GM18909 (cell line): Measurements from ENCODE around the gene BHLHE23.
"Not testable (repeated sequence)": the region's sequence is repeated elsewhere in the genome, so short reads cannot be mapped to it uniquely, and the experiment has no call there.

Experiments used
- ATAC-seq: cut with Tn5 transposase; IDR thresholded peaks from one replicate; pipeline ENCODE4 v1.9.1; 2021; ENCODE audit warnings: mild to moderate bottlenecking; ENCODE audit not compliant: unreplicated experiment, poor library complexity

BHLHE23 gene

DNA sequence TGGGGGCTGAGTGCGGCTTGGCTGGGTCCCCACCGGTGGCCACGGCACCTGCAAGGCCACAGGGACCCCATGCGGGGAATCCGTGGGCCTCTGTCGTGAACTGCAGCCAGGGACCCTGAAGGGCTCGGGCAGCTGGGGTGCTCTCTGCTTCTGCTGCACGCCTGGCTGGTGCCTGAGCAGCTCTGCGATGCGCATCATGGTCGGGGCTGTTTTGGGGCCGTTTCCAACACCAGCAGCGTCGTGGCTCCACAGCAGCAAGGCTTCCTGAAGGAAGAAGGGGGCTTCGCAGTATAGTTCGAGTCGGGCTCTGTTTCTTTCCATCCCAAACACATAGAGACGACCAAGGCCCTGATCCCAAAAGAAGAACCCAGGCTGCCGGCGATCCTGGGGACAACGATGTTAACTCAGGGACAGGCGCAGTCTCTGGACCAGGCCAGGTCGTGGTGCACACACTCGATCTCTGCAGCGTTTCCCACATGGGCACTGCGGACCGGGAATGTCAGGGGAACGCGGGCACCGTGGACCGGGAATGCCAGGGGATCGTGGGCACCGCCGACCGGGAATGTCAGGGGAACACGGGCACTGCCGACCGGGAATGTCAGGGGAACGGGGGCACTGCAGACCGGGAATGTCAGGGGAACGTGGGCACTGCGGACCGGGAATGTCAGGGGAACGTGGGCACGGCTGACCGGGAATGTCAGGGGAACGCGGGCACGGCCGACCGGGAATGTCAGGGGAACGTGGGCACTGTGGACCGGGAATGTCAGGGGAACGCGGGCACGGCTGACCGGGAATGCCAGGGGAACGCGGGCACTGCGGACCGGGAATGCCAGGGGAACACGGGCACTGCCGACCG is 36.8 kb upstream of the BHLHE23 start:
- ATAC-seq = no peak

DNA sequence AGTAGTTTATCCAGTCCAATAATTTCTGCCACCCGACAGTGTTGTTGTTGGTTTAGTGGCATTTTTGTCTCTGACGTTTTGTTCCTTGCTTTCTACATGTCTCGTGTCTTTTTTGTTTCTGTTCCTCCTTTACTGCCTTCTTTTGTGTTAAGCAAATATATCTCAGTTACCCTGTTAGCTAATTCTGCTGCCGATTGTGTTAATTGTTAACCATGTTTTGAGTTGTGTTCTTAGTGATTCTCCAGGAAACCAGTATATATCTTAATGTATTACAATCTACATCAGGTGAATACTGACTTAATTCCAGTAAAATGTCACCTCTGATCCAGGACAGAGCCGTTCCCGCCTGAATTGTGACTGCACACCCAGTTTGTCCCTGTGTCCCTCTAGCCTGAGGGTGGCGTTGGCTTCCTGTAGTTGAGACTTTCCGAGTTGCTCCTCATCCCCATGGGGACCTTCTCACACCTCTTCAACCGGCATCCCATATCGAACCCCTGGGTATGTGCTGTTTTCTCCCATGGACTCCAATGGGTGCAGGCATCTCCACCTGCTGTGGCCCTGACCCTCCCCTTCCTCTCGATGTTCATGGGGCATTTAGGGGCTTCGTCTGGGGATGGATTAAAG is 35.8 kb upstream of the BHLHE23 start:
- peak; percentile 59 for ATAC-seq

DNA sequence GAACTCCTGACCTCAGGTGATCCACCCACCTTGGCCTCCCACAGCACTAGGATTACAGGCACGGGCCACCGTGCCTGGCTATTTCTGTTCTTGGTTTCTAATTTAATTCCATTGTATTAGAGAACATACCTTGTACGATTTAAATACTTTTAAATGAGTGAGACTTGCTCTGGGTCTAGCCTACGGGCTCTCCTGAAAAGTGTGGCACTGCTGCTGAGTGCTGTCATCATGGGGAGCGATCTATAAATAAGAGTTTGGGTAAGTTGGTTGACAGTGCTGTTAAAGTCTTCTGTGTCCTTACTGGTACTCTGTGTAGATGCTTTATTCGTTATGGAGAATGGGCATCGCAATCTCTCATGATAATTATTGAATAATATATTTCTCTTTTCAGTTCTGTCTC is 35.0 kb upstream of the BHLHE23 start:
- ATAC-seq = no peak

DNA sequence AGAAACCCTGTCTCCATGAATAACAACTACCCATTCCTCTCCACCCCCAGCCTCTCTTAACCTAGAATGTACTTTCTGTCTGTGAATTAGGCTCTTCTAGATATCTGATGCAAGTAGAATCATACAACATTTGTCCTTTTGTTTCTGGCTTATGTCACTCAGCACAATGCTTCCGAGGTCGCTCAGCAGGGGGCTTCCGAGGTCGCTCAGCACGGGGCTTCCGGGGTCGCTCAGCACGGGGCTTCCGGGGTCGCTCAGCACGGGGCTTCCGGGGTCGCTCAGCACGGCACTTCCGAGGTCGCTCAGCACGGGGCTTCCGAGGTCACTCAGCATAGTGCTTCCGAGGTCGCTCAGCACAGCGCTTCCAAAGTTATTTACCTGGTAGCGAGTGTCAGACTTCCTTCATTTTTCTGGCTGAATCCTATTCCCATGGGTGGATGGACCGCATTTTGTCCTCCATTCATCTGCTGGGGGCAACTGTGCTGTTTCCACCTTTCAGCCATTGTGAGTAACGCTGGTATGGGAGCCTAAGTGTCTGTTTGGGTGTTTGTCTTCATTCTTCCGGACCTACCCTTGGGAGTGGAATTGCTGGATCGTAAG is 31.0 kb upstream of the BHLHE23 start:
- ATAC-seq = no peak

DNA sequence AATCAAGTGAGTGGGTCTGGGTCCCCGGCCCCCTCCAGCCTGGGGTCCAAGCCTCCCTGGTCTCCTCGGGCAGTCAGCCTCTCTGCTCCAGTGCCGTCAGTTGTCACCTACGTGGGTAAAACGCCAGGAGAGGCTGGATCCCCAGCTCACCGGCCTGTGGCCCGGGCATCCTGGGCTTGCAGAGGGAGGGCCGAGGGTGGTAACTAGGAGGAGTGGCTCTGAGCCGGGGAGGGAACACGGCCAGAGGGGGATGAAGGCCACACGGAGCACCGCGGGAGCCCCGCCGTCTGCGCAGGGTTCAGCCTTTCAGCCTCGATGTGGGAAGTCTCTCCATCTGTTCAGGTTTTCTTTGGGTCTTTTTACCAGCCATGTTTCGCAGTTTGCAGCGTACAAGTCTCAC is 29.5 kb upstream of the BHLHE23 start:
- no peak for ATAC-seq

DNA sequence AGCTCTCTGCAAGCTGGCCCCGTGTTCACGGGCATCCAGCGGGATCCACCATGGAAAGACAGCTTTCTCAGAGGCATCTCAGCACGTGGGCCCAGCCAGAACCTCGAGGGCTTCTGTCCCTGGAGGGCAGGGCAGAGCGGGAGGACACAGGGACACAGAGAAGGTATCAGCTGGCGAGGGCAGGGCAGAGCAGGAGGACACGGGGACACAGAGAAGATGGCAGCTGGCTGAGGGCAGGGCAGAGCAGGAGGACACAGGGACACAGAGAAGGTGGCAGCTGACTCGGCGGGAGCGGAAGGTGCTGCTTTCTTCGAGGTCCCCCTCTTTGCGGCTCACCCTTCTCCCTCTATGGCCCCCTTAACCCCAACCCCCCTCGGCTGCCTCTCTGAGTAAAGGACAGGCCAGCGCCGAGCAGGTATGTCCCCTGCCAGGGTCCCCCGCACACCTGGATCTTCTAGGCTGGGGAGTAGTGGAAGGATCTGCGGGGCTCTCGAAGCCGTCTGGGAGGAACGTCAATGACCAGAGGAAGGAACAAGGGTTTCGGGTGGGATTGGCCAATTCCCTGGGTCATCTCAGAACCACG is 28.9 kb upstream of the BHLHE23 start:
- ATAC-seq = no peak

DNA sequence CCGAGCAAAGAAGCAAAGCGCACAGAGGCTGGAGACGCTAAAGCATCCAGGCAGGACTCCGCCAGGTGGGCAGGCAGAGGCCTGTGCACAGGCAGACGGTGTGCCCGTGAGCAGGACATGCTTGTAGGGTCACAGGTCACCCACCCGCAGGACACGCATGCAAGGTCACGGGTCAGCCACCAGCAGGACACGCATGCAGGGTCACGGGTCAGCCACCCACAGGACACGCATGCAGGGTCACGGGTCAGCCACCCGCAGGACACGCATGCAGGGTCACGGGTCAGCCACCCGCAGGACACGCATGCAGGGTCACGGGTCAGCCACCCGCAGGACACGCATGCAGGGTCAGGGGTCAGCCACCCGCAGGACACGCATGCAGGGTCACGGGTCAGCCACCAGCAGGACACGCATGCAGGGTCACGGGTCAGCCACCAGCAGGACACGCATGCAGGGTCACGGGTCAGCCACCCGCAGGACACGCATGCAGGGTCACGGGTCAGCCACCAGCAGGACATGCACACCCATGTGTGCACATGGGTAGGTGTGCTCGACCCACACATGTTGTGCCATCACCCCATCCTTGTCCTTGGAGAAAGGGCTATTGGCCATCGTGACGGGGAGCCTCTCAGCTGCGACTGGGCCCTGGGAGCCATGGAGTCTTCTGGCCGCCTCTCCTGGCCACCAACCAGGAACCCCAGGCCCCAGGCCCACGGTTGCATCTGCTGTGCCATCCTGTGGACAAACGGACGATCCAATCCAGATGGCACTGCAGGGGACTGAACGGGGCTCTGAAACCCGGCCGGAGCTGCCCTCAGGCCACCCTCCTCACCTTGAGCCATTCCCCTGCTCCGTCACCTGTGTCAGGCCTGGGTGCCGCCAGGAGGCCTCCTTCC is 28.2 kb upstream of the BHLHE23 start:
- ATAC-seq = not testable (repeated sequence)

DNA sequence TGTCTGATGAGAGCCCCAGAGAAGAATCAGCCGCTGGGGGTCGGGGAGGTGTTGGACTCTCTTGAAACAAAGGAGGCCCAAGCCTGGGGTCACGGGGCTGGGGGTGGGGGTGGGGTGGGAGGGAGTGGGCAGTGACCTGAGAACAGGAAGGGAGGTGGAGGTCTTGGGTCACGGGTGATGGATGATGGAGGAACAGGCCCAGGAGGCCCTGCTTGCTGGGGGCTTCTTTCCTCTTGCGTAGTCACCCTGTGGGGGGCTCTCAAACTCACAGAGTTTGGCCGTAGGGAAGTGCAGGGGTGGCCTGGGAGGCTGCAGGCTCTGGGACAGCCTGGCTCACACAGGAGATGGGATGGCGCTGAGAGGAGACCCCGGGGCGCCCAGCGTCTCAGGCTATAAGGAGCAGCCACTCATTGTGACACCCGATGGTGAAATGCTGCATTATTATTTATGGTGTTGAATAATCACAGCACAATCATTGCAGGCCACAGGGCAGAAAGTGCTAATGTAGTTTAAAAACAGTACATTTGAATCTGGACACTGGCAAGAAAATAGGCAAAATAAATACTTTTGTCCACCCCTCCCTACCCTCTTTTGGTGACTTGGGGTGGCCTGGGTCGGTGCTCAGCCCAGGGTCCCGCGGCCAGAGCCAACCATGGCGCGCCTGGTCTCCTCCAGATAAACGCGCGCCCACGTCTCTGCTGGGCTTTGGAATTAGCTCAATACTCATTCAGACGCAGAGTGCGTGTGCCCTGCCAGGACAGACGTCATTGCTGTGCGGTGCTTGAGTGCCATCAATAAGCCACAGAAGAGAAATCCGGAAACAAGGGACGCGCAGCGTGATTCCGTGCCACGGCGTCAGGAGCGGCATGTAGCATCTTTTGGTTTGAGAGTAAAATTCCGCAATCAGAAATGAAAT is 27.3 kb upstream of the BHLHE23 start:
- ATAC-seq = no peak

DNA sequence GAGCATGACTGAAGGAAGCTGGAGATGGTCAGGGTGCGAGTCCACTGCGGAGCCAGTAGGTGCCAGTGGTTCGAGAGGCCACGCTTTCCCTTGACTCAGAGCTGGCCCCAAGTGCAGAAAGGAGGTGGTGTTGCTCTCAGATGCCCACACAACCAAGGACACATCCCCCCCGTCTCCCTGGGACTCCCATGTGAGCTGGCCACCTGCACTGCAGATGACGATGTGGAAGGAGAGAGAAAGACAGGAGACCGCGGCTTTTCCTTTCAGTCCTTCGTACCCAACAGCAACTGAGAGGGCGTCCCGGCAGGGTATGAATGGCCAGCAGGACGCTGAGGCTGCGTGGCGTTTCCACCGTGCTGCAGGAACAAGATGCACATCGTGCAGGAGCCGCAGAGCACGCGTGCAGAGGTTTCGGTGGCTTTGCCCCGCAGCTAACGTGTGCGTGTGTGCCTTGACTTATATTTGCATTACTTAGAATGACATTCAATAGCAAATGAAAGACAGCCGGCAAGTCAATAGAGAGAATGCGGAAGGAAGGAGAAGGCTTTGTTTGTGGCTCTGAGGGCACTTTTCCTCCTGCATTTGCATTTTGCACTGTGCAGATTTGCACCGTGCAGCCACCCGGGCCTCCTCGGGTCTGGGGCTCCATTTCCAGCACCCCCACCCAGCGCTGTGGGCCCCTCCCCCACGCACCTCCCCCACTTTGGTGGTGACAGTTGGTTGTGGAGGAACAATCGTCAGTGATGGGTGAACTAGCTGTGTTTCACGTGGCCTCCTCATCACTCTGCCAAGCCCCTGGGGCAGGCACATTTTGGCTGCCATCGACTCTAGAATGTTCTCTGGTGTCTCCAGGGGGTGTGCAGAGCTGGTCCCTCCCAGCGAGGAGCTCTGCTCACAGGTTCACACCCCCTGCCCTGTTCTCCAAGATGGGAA is 26.4 kb upstream of the BHLHE23 start:
- peak; percentile 49 for ATAC-seq

DNA sequence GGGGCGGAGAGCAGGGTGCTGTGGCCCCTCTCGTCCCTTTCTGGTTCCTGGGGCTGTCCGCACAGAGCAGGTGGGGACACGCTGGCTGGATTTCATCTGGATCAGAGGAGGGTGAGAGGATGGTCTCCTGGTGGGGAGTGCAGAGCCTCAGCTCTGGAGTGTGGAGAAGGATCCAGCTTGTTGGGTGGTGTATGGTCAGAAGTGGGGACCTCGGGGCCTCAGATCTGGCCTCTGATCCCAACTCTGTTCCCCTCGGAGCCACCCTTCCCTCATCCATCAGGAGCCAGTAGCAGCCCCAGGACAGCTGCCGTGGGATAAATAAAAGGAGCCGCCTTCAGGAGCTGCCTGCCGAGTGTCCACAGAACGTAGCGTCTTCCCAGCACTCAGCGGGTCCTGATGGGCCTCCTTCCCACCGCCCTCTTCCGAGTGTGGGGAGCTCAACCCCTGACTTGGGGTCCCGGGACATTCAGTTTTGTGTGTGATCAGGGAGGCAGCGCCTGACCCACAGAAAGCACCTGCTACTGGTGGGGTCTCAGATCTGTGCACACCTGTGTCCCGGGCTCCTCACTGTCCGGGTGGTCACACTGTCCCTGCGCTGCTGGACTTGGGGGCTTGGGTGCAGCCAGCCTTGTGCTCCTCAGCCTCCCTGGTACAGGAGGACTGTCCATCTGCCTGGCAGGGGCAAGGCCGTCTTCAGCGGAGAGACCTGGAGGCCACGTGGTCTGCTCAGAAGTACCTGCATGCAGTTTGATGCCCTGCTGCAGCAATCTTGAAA is 25.4 kb upstream of the BHLHE23 start:
- no peak for ATAC-seq

DNA sequence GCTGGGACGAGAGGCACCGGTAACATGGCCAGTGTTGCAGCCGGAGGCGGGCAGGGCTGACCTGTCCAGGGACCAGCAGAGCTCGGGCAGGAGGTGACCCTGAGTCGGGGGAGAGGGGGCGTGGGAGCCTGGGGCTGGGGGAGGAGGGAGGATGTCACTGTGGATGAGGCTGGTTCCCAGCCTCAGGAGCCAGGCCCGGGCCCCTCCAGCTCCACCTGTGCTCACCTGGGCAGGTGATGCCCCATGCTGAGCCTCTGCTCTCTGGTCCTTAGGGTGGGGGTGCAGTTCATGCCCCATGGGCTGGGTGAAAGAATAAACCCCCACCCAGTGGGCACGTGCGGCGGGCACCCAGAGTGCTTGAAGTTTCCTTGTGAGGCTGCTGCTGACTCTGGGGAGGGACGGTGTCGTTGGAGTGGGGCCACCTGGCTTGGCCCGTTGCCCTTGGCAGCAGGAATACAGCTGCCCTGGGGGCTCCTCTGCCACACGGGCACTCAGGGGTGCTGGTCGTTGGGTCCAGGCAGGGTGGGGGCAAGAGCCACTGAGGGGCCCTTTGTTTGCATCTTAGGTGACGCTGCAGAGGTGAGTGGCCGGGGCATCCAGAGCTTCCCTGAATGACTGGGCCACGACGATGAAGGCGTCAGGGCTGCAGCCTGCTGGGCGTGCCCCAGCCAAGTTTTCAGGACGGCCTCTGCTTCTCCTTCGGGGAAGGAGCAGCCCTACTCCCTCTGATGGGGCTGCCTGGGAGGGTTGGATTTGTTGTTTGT is 24.7 kb upstream of the BHLHE23 start:
- ATAC-seq = no peak

DNA sequence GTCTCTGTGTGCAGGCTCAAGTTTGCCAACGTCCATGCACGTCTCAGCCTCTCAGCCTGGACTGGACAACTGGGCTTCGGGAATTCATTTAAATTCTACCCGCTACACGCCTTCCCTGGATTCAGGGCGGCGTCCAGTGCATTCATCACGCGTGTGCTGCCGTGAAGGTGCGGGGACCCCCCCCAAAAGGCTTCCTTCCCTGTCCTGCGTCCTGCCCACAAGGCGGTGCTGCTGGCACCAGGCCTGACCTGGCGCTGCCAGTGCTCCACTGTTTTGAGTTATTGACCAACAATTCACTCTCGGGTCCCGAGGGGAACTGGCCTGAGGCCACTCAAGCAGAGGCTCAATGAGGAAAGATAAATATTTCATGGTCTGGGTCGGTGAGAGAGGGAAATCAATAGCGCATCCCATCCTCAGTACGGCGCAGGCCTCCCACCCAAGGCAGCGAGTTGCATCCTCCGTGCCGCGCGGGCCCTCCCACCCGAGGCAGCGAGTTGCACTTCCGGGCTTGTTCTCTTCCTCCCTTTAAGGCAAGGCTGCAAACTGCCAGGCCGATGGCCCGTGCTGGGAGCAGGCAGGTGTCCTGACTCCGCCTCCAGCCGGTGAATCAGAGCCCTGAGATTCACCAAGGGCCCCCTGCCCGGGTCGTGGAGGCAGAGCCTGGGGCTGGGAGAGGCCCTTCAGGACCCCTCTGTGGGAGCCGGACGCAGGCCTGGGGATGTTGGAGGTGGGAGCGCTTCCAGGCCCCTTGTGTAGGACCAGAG is 22.8 kb upstream of the BHLHE23 start:
- ATAC-seq = no peak

DNA sequence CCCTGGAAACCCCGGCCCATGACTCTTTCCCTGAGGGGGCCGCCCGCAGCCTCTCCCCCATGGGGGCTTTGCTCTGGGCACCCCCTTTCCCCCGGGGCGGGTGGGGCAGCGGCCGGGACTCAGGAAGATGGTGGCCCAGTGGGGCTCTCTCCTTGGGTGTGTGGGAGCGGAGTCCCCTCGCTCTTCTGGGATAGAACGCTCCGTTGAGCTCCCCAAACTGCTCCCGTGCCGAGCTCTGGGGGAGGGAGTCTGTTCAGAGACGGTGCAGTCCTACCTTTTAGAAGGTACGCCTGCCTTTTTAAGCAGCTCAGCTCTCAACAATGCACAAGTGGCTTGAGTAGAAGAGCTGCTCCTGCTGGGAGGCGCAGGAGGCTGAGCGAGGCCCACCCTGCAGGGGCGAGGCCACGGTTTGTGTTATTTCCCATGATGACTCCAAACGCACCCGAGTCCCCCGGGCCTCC is 21.7 kb upstream of the BHLHE23 start:
- no peak for ATAC-seq

DNA sequence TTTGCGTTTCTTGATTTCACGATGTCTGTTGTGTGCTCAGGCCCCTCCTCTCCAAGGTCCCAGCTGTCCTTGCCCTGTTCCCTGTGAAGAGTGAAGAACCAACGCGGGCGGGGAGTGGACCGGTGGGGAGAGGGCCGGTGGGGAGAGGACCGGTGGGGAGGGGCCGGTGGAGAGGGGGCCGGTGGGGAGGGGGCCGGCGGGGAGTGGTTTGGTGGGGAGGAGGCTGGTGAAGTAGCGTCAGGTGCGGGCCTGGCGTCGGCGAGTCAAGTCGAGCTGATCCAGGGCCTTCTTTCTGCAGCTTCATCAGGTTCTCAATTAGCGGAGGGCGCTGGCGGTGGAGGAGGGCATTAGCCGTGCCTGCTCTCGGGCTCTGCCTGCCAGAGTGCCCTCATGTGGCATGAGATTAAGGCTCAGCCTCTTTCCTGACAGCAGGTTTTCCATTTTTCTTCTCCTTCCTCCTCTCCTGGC is 21.2 kb upstream of the BHLHE23 start:
- ATAC-seq = no peak

DNA sequence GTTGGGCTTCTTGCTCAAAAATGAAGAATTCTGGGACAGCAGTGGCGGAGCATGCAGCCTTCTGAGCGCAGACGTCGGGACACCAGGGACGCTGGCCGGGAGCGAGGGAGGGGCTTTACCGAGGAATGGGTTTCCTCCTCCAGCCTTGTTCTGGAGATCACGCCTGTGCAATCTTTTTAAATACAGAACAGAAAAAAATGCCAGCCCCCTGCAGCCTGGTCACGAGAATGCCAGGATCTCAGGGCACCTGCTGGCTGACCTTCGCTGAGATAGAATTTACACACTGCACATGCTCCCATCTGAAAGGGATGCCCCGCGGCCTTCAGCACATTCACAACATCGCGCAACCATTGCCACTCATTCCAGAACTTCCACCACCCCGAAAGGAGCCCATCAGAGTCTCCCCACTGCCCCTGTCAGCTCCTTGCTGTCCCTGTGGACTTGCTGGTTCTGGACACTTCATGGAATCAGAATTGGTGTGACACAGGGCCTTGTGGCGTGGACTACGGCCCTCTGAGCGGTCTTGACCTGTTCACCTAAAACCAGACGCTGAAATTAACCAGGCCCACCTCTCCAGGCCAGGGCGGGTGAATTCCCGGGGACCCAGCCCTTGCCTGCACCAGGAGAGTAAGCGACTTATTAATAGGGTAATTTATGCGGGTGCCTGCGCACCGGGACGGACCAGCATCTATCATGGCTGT is 20.6 kb upstream of the BHLHE23 start:
- no peak for ATAC-seq
